ENCODE data around the gene TTC12.

Gene TTC12

GRCh38 chr11:113389272-113389671, 74.9 kb downstream of the TTC12 start:
- Histone ChIP-seq H3K27ac (ENCODE audit: low read length, poor library complexity, severe bottlenecking) (no peak overlapping the region), H3K23ac (ENCODE audit: low read length in 2 of 2) (no peak overlapping the region), H3K4me2 (ENCODE audit: low read length, poor library complexity, severe bottlenecking) (no peak overlapping the region), H2BK15ac (ENCODE audit: low read depth, poor library complexity, severe bottlenecking) (no peak overlapping the region), H3K14ac (ENCODE audit: low read length in 2 of 2) (no peak overlapping the region), H2AFZ (ENCODE audit: low read depth, low read length) (no peak overlapping the region), H2BK5ac (ENCODE audit: low read depth, low read length, poor library complexity, severe bottlenecking) (no peak overlapping the region), H3K4me3 (ENCODE audit: insufficient read depth in 1 of 2, low read depth in 1 of 2, low read length in 2 of 2) (no peak overlapping the region), H3K9ac (ENCODE audit: low read length) (no peak overlapping the region), H2BK120ac (ENCODE audit: low read depth, low read length) (no peak overlapping the region), H3K4me1 (ENCODE audit: control insufficient read depth, insufficient read depth, low read depth, low read length) (peaks cover 9% of the 10 kb centered on the region), H3K36me3 (ENCODE audit: control insufficient read depth in 1 of 2, insufficient read depth in 2 of 2, low read depth in 1 of 2, low read length in 2 of 2) (no peaks in the 10 kb centered on the region), H2AK5ac (ENCODE audit: low read length, severe bottlenecking) (no peak overlapping the region), H4K91ac (ENCODE audit: low read length) (no peak overlapping the region), H3K79me1 (replicated peaks; ENCODE audit: low read length, poor library complexity, severe bottlenecking) (no peaks in the 10 kb centered on the region), H3K9me3 (ENCODE audit: control insufficient read depth, low read length) (no peaks in the 10 kb centered on the region), H3K4ac (ENCODE audit: low read depth in 1 of 2, low read length in 2 of 2) (no peak overlapping the region), H3K18ac (ENCODE audit: low read depth in 1 of 2, low read length in 2 of 2) (no peak overlapping the region), H2BK12ac (ENCODE audit: low read length in 2 of 2) (no peak overlapping the region), H4K8ac (ENCODE audit: low read length) (no peak overlapping the region), H3K27me3 (ENCODE audit: control insufficient read depth in 1 of 2, insufficient read depth in 1 of 2, low read length in 2 of 2) (peaks cover 45 to 59% of the 10 kb centered on the region in 2 experiments)
- DNase-seq = no peak
- WGBS = 18% methylated on average over 3 of the region's 3 CpGs

GRCh38 chr11:113392236-113392921, 78.0 kb downstream of the TTC12 start:
- no peak overlapping the region for H3K27ac ChIP-seq (ENCODE audit: low read length, poor library complexity, severe bottlenecking)
- H3K4me3 ChIP-seq (ENCODE audit: insufficient read depth in 1 of 2, low read depth in 1 of 2, low read length in 2 of 2) = no peak overlapping the region
- no peak overlapping the region for H2BK5ac ChIP-seq (ENCODE audit: low read depth, low read length, poor library complexity, severe bottlenecking)
- H3K4me2 ChIP-seq (ENCODE audit: low read length, poor library complexity, severe bottlenecking) = no peak overlapping the region
- H3K4ac ChIP-seq (ENCODE audit: low read depth in 1 of 2, low read length in 2 of 2) = no peak overlapping the region
- DNase-seq = no peak
- no peak overlapping the region for H4K8ac ChIP-seq (ENCODE audit: low read length)
- no peak overlapping the region for H2BK12ac ChIP-seq (ENCODE audit: low read length in 2 of 2)
- H3K9me3 ChIP-seq (ENCODE audit: control insufficient read depth, low read length) = no peaks in the 10 kb centered on the region
- no peak overlapping the region for H2AFZ ChIP-seq (ENCODE audit: low read depth, low read length)
- H2BK120ac ChIP-seq (ENCODE audit: low read depth, low read length) = no peak overlapping the region
- H2AK5ac ChIP-seq (ENCODE audit: low read length, severe bottlenecking) = no peak overlapping the region
- H3K4me1 ChIP-seq (ENCODE audit: control insufficient read depth, insufficient read depth, low read depth, low read length) = peaks cover 7% of the 10 kb centered on the region
- WGBS = 93% methylated on average over 3 of the region's 3 CpGs
- no peak overlapping the region for H4K91ac ChIP-seq (ENCODE audit: low read length)
- no peak overlapping the region for H3K23ac ChIP-seq (ENCODE audit: low read length in 2 of 2)
- no peak overlapping the region for H3K18ac ChIP-seq (ENCODE audit: low read depth in 1 of 2, low read length in 2 of 2)
- peaks cover 35 to 48% of the 10 kb centered on the region in 2 experiments for H3K27me3 ChIP-seq (ENCODE audit: control insufficient read depth in 1 of 2, insufficient read depth in 1 of 2, low read length in 2 of 2)
- no peak overlapping the region for H3K14ac ChIP-seq (ENCODE audit: low read length in 2 of 2)
- no peaks in the 10 kb centered on the region for H3K79me1 ChIP-seq (replicated peaks; ENCODE audit: low read length, poor library complexity, severe bottlenecking)
- H3K36me3 ChIP-seq (ENCODE audit: control insufficient read depth in 1 of 2, insufficient read depth in 2 of 2, low read depth in 1 of 2, low read length in 2 of 2) = no peaks in the 10 kb centered on the region
- H3K9ac ChIP-seq (ENCODE audit: low read length) = no peak overlapping the region
- no peak overlapping the region for H2BK15ac ChIP-seq (ENCODE audit: low read depth, poor library complexity, severe bottlenecking)

- Histone ChIP-seq H3K4me3 (ENCODE audit: insufficient read depth in 1 of 2, low read depth in 1 of 2, low read length in 2 of 2) (no peak overlapping the region), H2AK5ac (ENCODE audit: low read length, severe bottlenecking) (no peak overlapping the region), H3K4me2 (ENCODE audit: low read length, poor library complexity, severe bottlenecking) (no peak overlapping the region), H3K36me3 (ENCODE audit: control insufficient read depth in 1 of 2, insufficient read depth in 2 of 2, low read depth in 1 of 2, low read length in 2 of 2) (no peaks in the 10 kb centered on the region), H3K9ac (ENCODE audit: low read length) (no peak overlapping the region), H2AFZ (ENCODE audit: low read depth, low read length) (no peak overlapping the region), H4K8ac (ENCODE audit: low read length) (no peak overlapping the region), H2BK12ac (ENCODE audit: low read length in 2 of 2) (no peak overlapping the region), H3K4ac (ENCODE audit: low read depth in 1 of 2, low read length in 2 of 2) (no peak overlapping the region), H4K91ac (ENCODE audit: low read length) (no peak overlapping the region), H3K79me1 (replicated peaks; ENCODE audit: low read length, poor library complexity, severe bottlenecking) (no peaks in the 10 kb centered on the region), H3K9me3 (ENCODE audit: control insufficient read depth, low read length) (no peaks in the 10 kb centered on the region), H3K14ac (ENCODE audit: low read length in 2 of 2) (no peak overlapping the region), H3K23ac (ENCODE audit: low read length in 2 of 2) (no peak overlapping the region), H2BK15ac (ENCODE audit: low read depth, poor library complexity, severe bottlenecking) (no peak overlapping the region), H2BK5ac (ENCODE audit: low read depth, low read length, poor library complexity, severe bottlenecking) (no peak overlapping the region), H3K27ac (ENCODE audit: low read length, poor library complexity, severe bottlenecking) (no peak overlapping the region), H2BK120ac (ENCODE audit: low read depth, low read length) (no peak overlapping the region), H3K4me1 (ENCODE audit: control insufficient read depth, insufficient read depth, low read depth, low read length) (no peaks in the 10 kb centered on the region), H3K27me3 (ENCODE audit: control insufficient read depth in 1 of 2, insufficient read depth in 1 of 2, low read length in 2 of 2) (peaks cover 27 to 36% of the 10 kb centered on the region in 2 experiments), H3K18ac (ENCODE audit: low read depth in 1 of 2, low read length in 2 of 2) (no peak overlapping the region)
- no peak for DNase-seq
- 80% methylated on average over 8 of the region's 8 CpGs for WGBS
Observed at GRCh38 chr11:113393501-113393985, 79.2 kb downstream of the TTC12 start.

- no peak overlapping the region for H2AFZ ChIP-seq (ENCODE audit: low read depth, low read length)
- no peaks in the 10 kb centered on the region for H3K36me3 ChIP-seq (ENCODE audit: control insufficient read depth in 1 of 2, insufficient read depth in 2 of 2, low read depth in 1 of 2, low read length in 2 of 2)
- H3K9me3 ChIP-seq (ENCODE audit: control insufficient read depth, low read length) = no peaks in the 10 kb centered on the region
- no peak overlapping the region for H3K9ac ChIP-seq (ENCODE audit: low read length)
- H4K91ac ChIP-seq (ENCODE audit: low read length) = no peak overlapping the region
- H3K27me3 ChIP-seq (ENCODE audit: control insufficient read depth in 1 of 2, insufficient read depth in 1 of 2, low read length in 2 of 2) = peaks cover 20 to 24% of the 10 kb centered on the region in 2 experiments
- H2AK5ac ChIP-seq (ENCODE audit: low read length, severe bottlenecking) = no peak overlapping the region
- no peak overlapping the region for H3K27ac ChIP-seq (ENCODE audit: low read length, poor library complexity, severe bottlenecking)
- 92% methylated on average over 9 of the region's 11 CpGs for WGBS
- H3K23ac ChIP-seq (ENCODE audit: low read length in 2 of 2) = no peak overlapping the region
- H4K8ac ChIP-seq (ENCODE audit: low read length) = no peak overlapping the region
- no peak overlapping the region for H2BK12ac ChIP-seq (ENCODE audit: low read length in 2 of 2)
- no peak for DNase-seq
- no peak overlapping the region for H3K4me2 ChIP-seq (ENCODE audit: low read length, poor library complexity, severe bottlenecking)
- H3K4me3 ChIP-seq (ENCODE audit: insufficient read depth in 1 of 2, low read depth in 1 of 2, low read length in 2 of 2) = no peak overlapping the region
- H3K18ac ChIP-seq (ENCODE audit: low read depth in 1 of 2, low read length in 2 of 2) = no peak overlapping the region
- H3K14ac ChIP-seq (ENCODE audit: low read length in 2 of 2) = no peak overlapping the region
- no peak overlapping the region for H2BK5ac ChIP-seq (ENCODE audit: low read depth, low read length, poor library complexity, severe bottlenecking)
- H3K4me1 ChIP-seq (ENCODE audit: control insufficient read depth, insufficient read depth, low read depth, low read length) = no peaks in the 10 kb centered on the region
- no peak overlapping the region for H2BK15ac ChIP-seq (ENCODE audit: low read depth, poor library complexity, severe bottlenecking)
- no peak overlapping the region for H3K4ac ChIP-seq (ENCODE audit: low read depth in 1 of 2, low read length in 2 of 2)
- no peak overlapping the region for H2BK120ac ChIP-seq (ENCODE audit: low read depth, low read length)
- H3K79me1 ChIP-seq (replicated peaks; ENCODE audit: low read length, poor library complexity, severe bottlenecking) = no peaks in the 10 kb centered on the region
Observed at GRCh38 chr11:113394919-113395318, 80.5 kb downstream of the TTC12 start.

All from mesenchymal stem cell (in vitro differentiated cells and primary cell).